H1 (cell line): ENCODE data around the gene RGS11. TPM values are rescaled to one million over a fixed set of nuclear protein-coding genes. Genes with fewer than 3 reads are reported as not detected.

Source experiments
- ATF2 ChIP-seq: IDR thresholded peaks from 2 replicates; pipeline ENCODE4 v1.6.1; 2012; ENCODE audit warnings: low read length, inconsistent platforms
- CHD2 ChIP-seq: IDR thresholded peaks from 2 replicates; pipeline ENCODE4 v1.6.1; 2012; ENCODE audit warnings: low read length, improper control_type of control experiment
- CHD7 ChIP-seq: fragments of 300-600 bp; sonication (generic); IDR thresholded peaks from 2 replicates; pipeline ENCODE4 v1.7.1; 2012; ENCODE audit warnings: low read length, moderate library complexity, mild to moderate bottlenecking, inconsistent platforms; ENCODE audit not compliant: insufficient replicate concordance
- JUND ChIP-seq: IDR thresholded peaks from 2 replicates; pipeline ENCODE4 v1.6.1; 2011; ENCODE audit warnings: mild to moderate bottlenecking, improper control_type of control experiment, low read length
- POLR2AphosphoS5 ChIP-seq: IDR thresholded peaks from 2 replicates; pipeline ENCODE4 v1.6.1; 2011; ENCODE audit warnings: low read depth, low read length
- RFX5 ChIP-seq: IDR thresholded peaks from 2 replicates; pipeline ENCODE4 v1.6.1; 2011; ENCODE audit warnings: low read depth, low read length, improper control_type of control experiment, borderline replicate concordance
- RXRA ChIP-seq: IDR thresholded peaks from 2 replicates; pipeline ENCODE4 v1.6.1; 2011; ENCODE audit warnings: low read depth, mild to moderate bottlenecking, low read length, moderate library complexity; ENCODE audit not compliant: insufficient read depth
- TCF12 ChIP-seq: IDR thresholded peaks from 2 replicates; pipeline ENCODE4 v1.6.1; 2011; ENCODE audit warnings: low read depth, mild to moderate bottlenecking, low read length
- polyA plus RNA-seq, 7 experiments: library from polyadenylated mRNA; depleted of rRNA in 3 of 7; stranded (reverse) in 5 of 7; unstranded in 2 of 7; fragments of >200 nt in 5 of 7; fragments of 200-250 nt in 2 of 7; gene quantifications; 1 replicate in 5 of 7; 2 replicates in 1 of 7; 4 replicates in 1 of 7; pipeline versions ENCODE4 v1.2.1 to v1.2.3, GENCODE V29; 2011 to 2013; ENCODE audit warnings: missing spikeins in 2 of 7, mixed read lengths in 2 of 7
- total RNA-seq: library from RNA; stranded (reverse); fragmentation: NEBNext Ultra II Directional; extraction: Animal tissue kit (Norgen Biotek cat#: 25700); gene quantifications from 2 replicates; pipeline ENCODE4 v1.2.1, GENCODE V29; 2021

RGS11 gene
- total and polyA plus RNA-seq, 2 of the 8 experiments (the other 6 are each of a cell fraction or from before 2014, with no cell fraction given): 0.84 to 1.2 TPM

GRCh38 chr16:284204-285120 is 8.7 kb upstream of the RGS11 start (continued):
- TF ChIP-seq CHD7 (no peak), ATF2 (no peak), JUND (no peak), CHD2 (no peak), RXRA (no peak), TCF12 (no peak), POLR2AphosphoS5 (no peak), RFX5 (no peak)
